AG04449 (cell line): ENCODE results near the gene PGAM1.
"Not testable (repeated sequence)": the region's sequence is repeated elsewhere in the genome, so short reads cannot be mapped to it uniquely, and the experiment has no call there.

Experiments
- CTCF ChIA-PET: fragments of 350-600 bp; formaldehyde crosslinking; extraction: SDS; loops from one replicate; lab custom pipeline; 2021; ENCODE audit warnings: antibody characterized with exemption; lab: Yijun Ruan, JAX
- POLR2A ChIA-PET: fragments of 400-600, 350-600 bp; formaldehyde crosslinking; extraction: SDS; loops from one replicate; lab custom pipeline; 2020; ENCODE audit warnings: antibody characterized with exemption, inconsistent platforms; lab: Yijun Ruan, JAX
- DNase-seq: peaks from one replicate; pipeline ENCODE4 v3.0.0-alpha.2; 2010; ENCODE audit warnings: low read depth, low spot score
- H3K4me3 ChIP-seq: 2 replicates; pipeline ENCODE4 v1.5.1; 2011; ENCODE audit warnings: low read depth, mild to moderate bottlenecking, control low read depth, low read length
- CTCF ChIP-seq: IDR thresholded peaks from one replicate; pipeline ENCODE4 v1.5.1; 2011; ENCODE audit warnings: mild to moderate bottlenecking, moderate library complexity, low read length, control low read depth, inconsistent platforms; ENCODE audit not compliant: insufficient read depth; ENCODE audit errors: missing control alignments

Gene PGAM1

GRCh38 chr10:97404044-97404443 lies 21.9 kb upstream of the PGAM1 start:
- no peak for DNase-seq
- H3K4me3 ChIP-seq, result no peak overlapping the region
- ChIA-PET CTCF (interaction anchor here (0.9 to 6.1 kb wide), 4 partner anchors 18 to 208 kb away, joined by 3 to 48 read pairs (median 3); no protein-coding TSS in a partner anchor), POLR2A (no interaction called here)
- no peak for TF ChIP-seq CTCF

- no peak for TF ChIP-seq CTCF
- DNase-seq, result no peak
- ChIA-PET POLR2A (no interaction called here), CTCF (interaction anchor here (1.0 to 9.6 kb wide), 12 partner anchors 9 to 235 kb away, joined by 3 to 108 read pairs (median 5); partner anchors contain the start of gene PGAM1)
- H3K4me3 ChIP-seq, result no peak overlapping the region
These were observed 19.9 kb upstream of the PGAM1 start for GRCh38 chr10:97406064-97406463.

DNA sequence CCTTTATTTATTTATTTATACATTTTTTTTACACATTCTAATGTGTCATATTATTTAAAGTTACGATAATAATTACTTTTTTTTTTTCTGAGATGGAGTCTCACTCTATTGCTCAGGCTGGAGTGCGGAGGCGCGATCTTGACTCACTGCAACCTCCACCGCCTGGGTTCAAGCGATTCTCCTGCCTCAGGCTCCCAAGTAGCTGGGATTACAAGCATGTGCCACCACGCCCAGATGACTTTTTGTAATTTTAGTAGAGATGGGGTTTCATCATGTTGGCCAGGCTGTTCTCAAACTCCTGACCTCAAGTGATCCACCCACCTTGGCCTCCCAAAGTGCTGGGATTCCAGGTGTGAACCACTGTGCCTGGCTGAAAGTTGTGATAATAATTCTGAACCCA lies 19.5 kb upstream of the PGAM1 start:
- POLR2A ChIA-PET, H3K4me3 ChIP-seq, DNase-seq: not testable (repeated sequence)
- CTCF ChIA-PET, result interaction anchor here (0.8 to 9.6 kb wide), 15 partner anchors 9 to 235 kb away, joined by 3 to 108 read pairs (median 4); partner anchors contain the start of gene PGAM1

GRCh38 chr10:97407211-97407951 lies 18.6 kb upstream of the PGAM1 start:
- H3K4me3 ChIP-seq, result no peak overlapping the region
- POLR2A ChIA-PET, result no interaction called here
- no peak for DNase-seq
- CTCF ChIA-PET, result interaction anchor here (0.6 to 9.6 kb wide), 19 partner anchors 8 to 281 kb away, joined by 3 to 108 read pairs (median 4); partner anchors contain the start of gene PGAM1
- TF ChIP-seq CTCF, result peak; percentile 79

- DNase-seq, result no peak
- no peak overlapping the region for H3K4me3 ChIP-seq
- ChIA-PET POLR2A (no interaction called here), CTCF (interaction anchor here (0.6 to 9.6 kb wide), 11 partner anchors 7 to 281 kb away, joined by 3 to 108 read pairs (median 5); partner anchors contain the start of genes PGAM1 and RRP12)
- no peak for TF ChIP-seq CTCF
These were observed 18.1 kb upstream of the PGAM1 start for GRCh38 chr10:97407952-97408248.

DNA sequence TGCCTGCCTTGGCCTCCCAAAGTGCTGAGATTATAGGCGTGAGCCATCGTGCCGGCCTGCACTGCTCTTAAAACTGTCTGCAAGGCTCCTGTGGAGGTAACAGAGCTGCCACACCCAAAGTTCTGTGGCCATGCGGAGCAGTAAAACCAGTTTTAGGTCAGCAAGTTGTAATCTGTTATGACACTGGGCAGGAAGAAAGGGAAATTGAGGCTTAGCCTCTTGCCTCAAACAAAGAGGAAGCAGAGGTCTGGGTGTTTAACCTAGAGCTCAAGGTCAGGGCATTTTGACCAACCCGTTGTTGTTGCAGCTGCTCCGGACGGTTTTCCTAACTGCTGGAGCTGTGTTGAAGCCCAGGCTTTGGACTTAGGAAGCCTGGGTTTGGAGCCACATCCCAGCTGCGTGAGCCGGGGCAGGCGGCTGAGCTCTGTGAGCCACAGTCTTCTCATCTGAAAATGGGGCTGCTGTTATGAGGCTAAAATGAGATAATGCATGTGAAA lies 17.4 kb upstream of the PGAM1 start:
- CTCF ChIA-PET, result interaction anchor here (0.6 to 9.6 kb wide), 14 partner anchors 8 to 323 kb away, joined by 3 to 108 read pairs (median 4); partner anchors contain the start of genes PGAM1 and RRP12
- POLR2A ChIA-PET, result no interaction called here
- DNase-seq, result no peak
- H3K4me3 ChIP-seq, result no peak overlapping the region
- no peak for TF ChIP-seq CTCF
